ENCODE data around the gene CFAP61.

Gene CFAP61

GRCh38 chr20:20181322-20181721 lies 129.0 kb downstream of the CFAP61 start:
- DNase-seq (ENCODE audit: low spot score), result no peak

DNA sequence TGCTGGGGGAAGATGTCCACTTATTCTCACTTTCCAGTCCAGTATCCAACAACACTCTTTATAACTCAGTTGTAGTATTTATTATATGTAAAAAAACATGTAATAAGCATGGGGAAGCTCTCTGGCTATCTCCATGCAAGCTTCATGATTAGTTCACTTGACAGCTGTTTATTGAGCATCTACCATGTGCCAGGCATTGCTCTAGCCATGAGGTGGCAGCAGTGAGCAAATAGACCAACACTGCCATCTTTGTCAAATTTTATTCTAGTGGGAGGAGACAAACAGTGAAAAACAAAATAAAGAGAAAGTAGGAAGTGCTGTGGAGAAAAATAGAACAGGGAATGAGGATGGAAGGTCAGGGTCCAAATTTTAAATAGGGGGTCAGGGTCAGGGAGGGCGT lies 131.8 kb downstream of the CFAP61 start:
- peak; percentile 40 for DNase-seq (ENCODE audit: low spot score)

DNA sequence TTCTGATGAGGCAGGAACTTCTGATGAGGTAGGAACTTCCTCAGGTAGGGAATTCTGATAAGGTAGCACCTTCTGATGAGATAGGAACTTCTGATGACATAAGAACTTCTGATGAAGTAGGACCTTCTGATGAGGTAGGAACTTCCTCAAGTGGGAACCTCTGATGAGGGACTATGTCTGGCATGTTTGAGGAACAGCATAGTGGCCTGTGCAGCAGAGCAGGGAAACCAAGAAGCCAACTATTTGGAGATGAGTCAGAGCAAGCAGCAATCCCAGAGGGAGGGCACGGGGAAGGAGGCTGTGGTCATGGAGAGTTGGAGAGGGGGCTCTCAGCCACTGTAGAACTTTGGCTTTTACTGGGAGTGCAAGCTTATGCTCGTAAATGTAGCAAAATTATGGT lies 132.4 kb downstream of the CFAP61 start:
- no peak for DNase-seq (ENCODE audit: low spot score)

DNA sequence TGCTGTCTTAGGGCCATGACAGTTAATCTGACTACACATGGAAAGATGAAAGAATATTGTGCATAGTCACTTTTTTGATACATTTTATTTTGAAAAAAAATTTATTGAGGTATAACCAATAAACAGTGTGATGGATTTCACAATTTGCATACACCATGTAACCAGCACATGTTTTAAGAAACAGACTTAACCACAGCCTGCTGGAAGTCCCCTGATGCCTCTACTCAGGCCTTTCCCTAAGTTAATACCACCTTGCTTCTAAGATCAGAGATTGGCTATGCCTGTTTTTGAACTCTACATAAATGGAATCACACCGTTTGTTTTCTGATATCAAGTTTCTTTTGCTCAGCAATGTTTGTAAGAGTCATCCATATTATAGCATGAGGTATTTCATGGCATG lies 136.3 kb downstream of the CFAP61 start:
- DNase-seq (ENCODE audit: low spot score), result no peak

DNA sequence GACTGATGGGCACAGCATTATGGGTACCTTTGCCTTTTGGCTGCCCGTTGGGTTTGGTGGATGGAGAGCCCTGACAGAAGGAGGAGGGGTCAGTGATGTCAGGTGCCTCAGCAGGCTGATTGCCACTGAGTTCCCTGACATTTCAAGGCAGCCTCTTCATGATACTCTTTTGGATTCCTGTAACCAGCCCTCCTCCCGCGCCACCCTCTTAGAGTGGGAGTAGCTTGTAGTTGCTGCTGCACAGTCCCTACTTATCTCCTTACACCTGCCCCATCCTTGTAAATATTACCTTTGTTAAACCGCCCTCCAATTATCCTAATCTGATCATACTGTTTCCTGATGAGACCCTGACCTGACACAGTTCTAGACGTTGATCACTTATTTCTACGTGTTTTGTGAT lies 140.0 kb downstream of the CFAP61 start:
- DNase-seq (ENCODE audit: low spot score), result no peak

- DNase-seq (ENCODE audit: low spot score), result no peak
Measured at GRCh38 chr20:20195021-20195705, 142.8 kb downstream of the CFAP61 start.

DNA sequence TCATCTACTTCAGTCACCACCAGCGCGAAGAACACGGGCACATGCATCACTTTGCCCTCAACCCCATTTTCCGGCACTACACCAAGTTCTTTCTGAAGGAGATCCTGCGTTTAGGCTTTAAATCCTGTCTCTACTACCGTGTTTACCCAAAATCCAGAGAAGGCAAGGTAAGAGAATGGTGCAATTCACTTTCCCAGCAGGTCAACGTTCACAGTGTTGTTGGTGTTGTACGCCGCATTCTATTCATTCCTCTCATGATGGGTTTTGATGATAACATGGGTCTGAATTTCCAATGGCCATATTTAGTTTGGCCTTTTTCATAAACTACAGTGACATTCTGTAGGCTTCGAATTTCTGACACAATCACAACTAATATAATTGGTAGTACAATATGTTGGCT lies 144.3 kb downstream of the CFAP61 start:
- no peak for DNase-seq (ENCODE audit: low spot score)

DNA sequence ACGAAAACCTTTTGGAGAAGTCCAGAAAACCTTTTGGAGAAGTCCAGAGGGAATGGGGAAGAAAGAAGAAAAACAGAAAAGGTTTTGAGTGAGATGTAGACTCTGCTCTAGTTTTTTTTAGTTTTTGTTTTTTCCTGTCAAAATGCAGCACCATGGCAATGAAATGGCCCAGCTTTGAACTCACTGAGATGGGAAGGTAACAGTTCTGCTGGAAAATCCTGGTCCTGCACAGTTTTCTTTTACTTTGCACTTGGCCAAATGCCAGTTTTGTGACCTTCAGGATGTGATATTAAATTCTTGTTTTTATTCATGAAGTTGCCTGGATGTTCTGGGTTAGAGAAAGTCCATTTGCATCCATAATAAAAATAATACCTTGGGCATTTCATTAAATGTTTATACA lies 145.7 kb downstream of the CFAP61 start:
- no peak for DNase-seq (ENCODE audit: low spot score)

GRCh38 chr20:20199361-20200160 lies 147.2 kb downstream of the CFAP61 start:
- DNase-seq (ENCODE audit: low spot score), result no peak

GRCh38 chr20:20201124-20201523 lies 148.8 kb downstream of the CFAP61 start:
- no peak for DNase-seq (ENCODE audit: low spot score)

GRCh38 chr20:20201639-20202038 lies 149.3 kb downstream of the CFAP61 start:
- DNase-seq (ENCODE audit: low spot score), result no peak

GRCh38 chr20:20202768-20203167 lies 150.4 kb downstream of the CFAP61 start:
- DNase-seq (ENCODE audit: low spot score), result no peak

GRCh38 chr20:20203784-20204183 lies 151.5 kb downstream of the CFAP61 start:
- DNase-seq (ENCODE audit: low spot score), result no peak

GRCh38 chr20:20204256-20204655 lies 151.9 kb downstream of the CFAP61 start:
- DNase-seq (ENCODE audit: low spot score), result no peak

DNA sequence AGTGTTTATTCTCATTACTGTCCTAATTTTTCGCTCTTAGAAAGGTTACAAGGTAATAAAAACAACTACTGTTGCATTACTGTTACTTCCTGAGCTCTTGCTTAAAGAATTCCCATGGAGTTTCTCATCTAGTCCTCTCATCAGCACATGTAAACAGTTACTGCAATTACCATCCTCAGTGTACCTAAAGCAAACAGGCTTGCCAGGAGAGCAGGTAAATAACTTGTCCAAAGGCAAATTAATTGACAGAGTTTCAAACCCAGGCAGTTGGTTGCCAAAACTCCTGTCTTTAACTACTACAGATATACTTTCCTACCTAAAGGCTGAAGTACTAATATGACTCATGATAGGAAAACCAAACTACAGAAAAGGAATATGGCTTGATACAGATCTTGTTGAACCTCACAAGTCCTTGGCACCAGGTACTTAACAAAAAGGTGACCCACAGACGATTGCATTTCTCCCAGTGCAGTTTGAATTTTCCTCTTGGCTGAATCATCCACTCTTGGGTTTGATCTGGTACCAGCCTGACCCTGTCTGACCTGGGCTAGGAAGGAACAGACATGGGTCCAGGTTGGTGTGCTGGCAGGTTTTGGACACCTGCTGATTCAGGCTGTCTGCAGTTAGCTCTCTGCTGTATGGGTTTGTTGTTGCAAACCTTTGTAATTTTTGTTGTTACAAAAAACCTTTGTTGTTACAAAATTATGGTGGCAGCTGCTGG lies 153.0 kb downstream of the CFAP61 start:
- no peak for DNase-seq (ENCODE audit: low spot score)

GRCh38 chr20:20205862-20206236 lies 153.5 kb downstream of the CFAP61 start:
- no peak for DNase-seq (ENCODE audit: low spot score)

- DNase-seq (ENCODE audit: low spot score), result no peak
Measured at GRCh38 chr20:20206788-20207187, 154.5 kb downstream of the CFAP61 start.

DNA sequence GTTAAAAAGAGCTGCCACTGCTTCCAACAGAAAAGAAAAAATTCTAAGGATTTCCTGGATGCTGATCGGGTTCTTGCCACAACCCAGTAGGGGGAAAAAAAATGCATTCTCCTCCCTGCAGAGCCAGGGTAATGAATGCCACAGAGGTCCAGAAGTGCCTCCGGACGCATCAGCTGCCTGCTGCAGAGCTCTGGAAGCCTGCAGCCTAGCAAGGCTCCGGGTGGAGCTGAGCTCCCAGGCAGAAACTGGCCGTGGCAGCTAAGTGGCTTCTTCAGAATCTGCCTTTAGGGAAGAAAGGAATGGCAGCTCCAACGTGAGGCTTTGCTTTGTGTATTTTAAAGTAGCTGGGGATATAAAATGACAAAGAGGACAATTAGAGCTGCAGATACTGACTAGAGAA lies 155.0 kb downstream of the CFAP61 start:
- no peak for DNase-seq (ENCODE audit: low spot score)

- DNase-seq (ENCODE audit: low spot score), result no peak
Measured at GRCh38 chr20:20207872-20208271, 155.5 kb downstream of the CFAP61 start.

DNA sequence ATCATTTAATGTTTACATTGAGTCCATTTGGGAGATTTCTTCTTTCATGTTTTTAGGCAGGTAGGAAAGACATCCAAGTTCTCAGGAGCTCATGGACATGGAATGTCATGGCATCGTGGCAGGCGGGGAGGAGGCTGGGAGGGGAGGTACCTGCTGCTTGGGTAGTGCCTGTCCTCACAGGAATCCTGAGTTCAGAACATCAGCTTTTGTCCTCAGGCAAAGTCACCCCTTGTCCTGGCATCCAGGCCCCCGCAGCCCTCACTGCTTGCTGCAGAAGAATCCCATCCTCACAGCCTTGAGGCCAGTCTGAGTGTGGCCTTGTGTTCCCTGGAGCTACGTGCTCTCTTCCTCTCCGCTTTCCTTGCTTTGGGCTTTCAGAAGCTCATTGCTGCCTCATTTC lies 157.4 kb downstream of the CFAP61 start:
- no peak for DNase-seq (ENCODE audit: low spot score)

GRCh38 chr20:20210327-20210726 lies 158.0 kb downstream of the CFAP61 start:
- no peak for DNase-seq (ENCODE audit: low spot score)

GRCh38 chr20:20210943-20211273 lies 158.6 kb downstream of the CFAP61 start:
- DNase-seq (ENCODE audit: low spot score), result no peak

- DNase-seq (ENCODE audit: low spot score), result no peak
Measured at GRCh38 chr20:20211274-20211987, 159.1 kb downstream of the CFAP61 start.

Data from COLO829 (cell line).